GM21447 (cell line): ENCODE results near the gene KIAA0040.
A peak's percentile ranks its signal among the peaks of the same experiment; 100 is the strongest.

Experiments
- ATAC-seq: cut with Tn5 transposase; IDR thresholded peaks from one replicate; pipeline ENCODE4 v1.9.1; 2021; ENCODE audit not compliant: unreplicated experiment

KIAA0040 gene

DNA sequence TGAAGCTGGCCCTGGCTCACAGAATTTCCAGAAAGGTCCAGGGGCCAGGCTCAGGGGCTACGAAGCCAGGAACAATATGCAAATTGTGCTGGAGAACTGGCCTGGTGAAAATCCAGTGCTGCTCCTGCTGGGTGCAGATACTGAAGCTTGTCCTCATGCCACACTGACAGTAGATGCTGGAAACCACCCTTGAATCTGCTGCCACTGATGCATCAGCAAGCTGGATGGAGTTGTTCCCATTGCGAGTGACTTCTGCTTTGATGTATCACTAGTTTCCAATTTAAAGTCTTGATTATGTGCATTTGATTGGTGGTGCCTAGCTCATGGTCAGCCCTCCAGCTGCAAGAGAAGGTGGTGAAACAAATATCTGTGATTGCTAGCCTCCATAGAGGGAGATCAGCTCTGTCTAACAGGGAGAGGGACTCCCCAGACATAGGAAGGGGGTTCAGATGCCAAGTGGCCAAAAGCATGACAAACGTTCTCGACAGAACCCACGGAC lies 11.0 kb upstream of the KIAA0040 start:
- ATAC-seq, result no peak

DNA sequence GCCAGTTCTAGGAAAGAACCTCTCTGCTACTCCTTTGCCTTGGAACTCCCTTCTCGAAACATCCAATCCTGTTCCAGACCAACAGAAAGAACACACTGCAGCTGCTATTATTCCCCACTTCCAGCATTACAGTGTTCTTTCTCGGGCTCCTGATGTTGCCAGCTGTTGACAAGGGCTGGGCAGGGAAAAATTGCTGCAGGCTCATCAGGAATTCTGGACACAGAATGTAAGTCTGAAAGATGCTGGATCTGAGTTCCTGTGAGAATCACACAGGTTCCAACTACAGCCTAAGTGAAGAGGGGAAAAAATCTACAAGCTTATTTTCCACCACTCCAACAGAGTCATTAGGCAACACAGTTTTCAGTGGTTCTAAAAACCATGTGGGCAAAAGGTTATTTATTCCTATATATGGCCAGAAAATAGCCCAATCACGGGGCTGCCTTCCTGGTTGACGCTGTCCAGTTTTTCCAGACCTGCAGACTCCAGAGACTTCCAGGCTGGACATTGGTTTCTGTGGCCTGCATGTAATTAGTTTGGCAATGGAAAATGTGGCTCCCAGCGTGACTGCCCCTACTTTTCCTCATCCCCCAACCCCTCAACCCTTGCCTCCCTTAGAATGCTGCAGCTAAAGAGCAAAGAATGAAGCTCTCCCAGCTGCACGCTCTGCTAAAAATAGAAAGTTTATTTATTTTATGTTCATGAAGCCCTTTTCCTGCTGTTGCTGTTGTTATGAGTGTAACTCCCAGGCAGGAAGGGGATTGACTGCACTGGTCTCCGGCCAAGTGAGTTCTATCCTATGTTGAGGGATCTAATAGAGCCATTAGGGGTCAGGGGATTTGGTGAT lies 8.3 kb upstream of the KIAA0040 start:
- ATAC-seq, result no peak

DNA sequence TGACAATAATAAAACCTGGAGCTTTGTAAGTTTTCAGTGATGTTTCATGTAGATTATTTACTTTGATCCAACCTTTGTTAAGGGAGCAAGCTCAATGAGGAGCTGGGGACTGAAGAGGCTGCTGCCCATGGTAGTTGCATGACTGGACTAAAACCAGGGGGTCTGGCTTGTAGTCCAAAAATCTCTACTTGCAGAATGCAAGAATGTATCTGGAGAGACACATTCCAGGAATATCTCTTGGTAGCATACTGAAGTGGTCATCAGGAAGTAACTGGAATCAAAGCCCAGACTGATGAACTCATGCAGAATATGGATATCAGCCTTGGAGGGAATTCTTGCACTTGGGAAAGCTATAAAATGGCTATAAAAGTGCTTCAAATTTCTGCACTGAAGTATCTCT lies 5.8 kb upstream of the KIAA0040 start:
- no peak for ATAC-seq

DNA sequence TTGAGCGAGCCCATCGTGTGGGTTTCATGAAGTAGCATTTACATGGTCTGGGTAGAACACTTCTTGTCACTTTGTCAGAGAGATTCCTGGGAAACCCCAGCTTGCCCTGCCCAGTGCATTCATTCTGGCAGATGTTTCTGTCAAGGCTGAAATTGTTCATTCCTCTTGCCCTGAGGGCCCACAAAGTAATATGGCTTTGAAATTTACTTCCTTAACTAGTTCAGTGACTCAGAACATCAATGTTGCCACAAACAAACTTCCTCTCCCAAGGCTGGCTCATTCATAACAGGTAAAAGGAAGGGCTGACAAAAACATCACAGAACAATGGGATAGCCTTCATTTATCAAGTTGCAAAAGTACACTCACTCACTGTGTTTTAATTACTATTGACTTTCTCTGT lies 5.0 kb upstream of the KIAA0040 start:
- ATAC-seq, result no peak

DNA sequence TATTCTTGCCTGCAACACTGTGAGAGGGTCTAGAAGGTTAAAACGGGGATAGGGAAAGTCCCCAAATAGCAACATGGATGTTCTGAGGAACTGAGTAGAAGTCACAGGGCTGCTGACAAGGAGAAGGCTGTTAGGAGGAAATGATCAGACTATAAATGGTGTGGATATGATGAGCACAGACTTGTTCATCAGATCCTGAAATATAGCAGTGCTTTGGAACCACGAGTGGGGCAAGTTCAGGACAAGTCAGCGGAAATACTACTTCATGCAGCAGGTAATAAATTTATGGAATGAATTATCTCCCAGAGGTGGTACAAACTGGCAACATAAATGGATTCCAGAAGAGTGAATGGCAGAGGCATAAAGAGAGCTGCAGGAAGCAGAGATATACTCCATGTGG lies 3.2 kb upstream of the KIAA0040 start:
- ATAC-seq, result no peak

DNA sequence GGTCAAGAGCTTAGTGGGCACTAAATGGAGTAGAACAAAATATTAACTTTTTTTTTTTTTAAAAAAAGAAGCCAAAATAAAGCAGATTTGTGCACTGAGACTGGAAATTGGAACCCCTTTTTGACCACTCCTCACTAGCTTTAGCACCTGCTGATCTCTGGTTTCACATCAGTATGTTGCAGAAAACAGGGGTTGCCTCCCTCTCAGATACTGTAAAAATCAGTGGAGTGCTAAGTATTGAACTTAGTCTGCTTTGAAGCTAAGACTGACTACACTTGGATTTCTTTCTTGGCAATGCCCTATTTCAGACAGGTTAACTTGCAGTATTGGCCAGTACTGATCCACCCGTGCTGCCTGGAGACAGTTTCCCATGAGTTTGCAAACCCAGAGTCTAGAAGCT lies 2.7 kb upstream of the KIAA0040 start:
- no peak for ATAC-seq

DNA sequence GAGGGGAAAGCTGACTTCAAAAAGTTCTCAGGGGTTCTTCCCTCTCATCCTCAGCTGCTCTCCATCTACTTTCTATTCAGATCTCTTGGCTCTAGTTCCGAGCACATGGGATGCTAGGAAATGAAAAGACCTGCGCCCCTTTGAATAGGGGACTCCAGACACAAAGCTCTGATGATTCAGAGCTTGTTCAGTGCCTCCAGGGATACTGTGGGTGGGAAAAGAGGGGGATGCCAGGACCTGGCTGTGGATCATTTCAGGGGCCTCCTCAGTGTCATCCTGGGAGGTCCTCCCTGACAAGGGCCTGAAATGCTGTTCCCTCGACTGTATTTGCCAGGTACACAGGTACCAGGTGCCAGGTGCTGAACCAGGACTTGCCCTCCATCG lies 943 bp upstream of the KIAA0040 start:
- ATAC-seq, result no peak

DNA sequence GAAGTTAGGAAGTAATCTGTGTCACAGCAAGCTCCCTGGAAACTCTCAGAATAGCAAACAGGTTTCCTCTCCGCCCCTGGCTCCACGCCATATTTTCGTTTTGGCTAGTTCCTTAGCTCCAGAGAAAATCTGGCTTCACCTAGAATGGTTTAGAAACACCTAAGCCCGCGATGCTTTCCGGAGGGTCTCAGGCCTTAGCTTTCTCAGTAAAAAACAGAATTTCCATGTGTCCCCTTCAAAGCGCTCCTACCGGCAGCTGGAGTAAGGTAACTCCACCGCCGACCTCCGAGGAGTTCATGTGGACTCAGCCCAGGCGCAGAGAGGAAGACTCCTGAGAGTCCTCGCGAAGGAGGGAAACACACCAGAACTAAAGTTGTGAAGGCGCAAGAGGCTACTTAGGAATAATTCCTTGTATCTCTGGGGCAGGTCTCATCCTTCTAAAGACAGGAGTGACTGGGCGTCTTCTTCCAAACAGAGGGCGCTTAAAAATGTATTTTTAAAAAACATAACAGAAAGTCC lies 406 bp downstream of the KIAA0040 start:
- ATAC-seq, result peak; percentile 20

DNA sequence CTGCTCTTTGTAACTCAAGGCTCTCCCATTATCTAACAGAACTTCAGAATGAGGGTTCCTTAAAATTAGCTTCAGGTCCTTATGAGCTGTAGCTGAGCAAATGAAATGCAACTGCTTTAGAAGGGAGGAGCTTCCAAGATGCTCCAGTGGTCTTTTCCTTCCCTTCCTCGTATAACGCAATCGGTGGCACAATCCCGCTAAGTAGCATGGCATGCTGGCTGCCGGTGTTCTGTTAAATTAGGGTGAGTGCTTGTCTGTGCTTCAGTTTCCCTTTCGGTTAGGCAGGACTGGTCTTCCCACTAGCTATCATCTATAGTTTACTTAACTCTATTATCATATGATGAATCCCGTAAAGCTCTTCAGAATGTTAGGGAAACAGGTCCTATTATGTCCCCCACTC lies 917 bp downstream of the KIAA0040 start:
- ATAC-seq, result peak; percentile 38

DNA sequence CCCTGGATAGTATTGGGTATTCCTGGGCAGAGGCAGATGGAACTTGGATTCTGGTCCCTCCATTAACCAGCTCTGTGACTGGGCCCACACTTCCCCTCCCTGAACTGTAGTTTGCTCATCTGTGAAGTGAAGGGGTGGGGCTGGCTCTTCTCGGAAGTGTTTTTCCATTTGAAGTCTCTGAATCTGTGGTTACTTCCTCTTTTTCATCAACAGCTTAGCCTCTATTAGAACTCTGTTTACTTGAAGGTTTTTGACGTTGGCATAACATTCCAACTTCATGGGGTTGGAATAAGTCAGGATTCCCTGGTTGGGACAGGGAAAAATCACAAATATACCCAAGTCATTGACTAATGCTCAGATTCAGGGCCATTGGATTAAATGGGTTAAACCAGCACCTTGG lies 3.6 kb downstream of the KIAA0040 start:
- peak; percentile 61 for ATAC-seq

DNA sequence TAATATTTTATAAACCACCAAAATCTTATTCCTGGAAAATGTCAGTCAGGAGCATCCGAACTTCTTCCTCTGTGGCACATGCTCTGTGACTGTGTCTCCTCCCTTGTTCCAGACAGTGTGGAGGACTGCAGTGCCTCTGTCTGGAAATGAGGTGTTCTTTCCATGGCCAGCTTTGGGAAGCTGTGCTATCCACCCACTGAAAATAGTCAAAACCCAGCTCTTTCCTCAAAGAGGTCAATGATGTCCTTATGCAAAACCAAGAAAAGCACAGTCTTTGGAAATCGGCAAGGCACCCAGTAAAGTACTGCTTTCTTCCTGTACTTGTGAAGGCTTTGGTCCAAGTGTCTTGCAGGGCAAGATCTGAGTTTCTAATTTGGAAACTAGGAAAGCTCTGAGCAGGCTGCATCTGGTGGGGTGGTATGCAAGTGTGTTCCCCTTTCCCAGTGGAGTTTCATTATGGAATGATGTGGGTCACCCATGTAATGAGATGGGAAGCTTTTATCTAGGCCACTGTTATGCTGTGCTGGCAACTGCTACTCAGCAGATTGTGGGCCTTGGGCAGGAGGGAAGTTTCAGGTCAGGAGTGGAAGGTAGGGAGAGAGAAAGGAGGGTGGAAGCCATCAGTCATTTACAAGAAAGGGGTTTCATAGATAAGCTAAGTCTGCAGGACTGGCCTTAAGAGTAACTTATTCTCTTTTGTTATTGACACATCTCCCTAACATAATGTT lies 6.0 kb downstream of the KIAA0040 start:
- no peak for ATAC-seq

DNA sequence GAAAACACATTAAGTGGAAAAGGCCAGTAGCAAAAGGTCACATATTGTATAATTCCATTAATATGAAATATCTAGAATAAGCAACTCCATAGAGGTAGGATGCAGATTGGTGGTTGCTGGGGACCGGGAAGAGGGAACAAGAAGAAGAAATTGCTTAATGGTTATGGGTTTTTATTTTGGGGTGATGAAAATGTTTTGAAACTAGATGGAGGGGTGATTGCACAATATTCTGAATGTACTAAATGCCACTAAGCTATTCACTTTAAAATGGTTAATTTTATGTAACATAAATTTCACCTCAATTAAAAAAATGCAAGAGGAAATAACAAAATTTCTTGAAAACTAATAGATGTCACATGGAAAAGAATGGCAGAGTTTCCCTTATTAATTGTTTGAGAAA lies 6.7 kb downstream of the KIAA0040 start:
- no peak for ATAC-seq

DNA sequence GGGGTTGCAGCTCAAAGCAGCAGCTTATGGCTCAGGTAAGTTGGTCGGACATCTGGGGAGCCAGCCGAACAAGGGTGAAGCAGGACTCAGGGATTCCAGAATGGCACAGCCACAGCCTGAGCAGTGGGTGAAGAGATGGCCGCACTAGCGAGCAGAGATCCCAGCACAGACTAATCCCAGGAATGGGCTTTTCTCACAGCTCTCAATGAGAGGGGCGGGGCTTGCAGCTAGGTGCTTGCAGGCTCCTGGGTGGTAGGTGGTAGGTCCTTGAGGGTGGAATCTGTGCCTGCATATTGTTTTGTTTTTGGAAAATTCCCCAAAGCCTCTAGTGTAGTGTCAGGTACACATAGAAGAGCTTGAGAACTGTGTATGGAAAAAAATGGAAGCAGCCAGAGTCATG lies 9.0 kb downstream of the KIAA0040 start:
- no peak for ATAC-seq

DNA sequence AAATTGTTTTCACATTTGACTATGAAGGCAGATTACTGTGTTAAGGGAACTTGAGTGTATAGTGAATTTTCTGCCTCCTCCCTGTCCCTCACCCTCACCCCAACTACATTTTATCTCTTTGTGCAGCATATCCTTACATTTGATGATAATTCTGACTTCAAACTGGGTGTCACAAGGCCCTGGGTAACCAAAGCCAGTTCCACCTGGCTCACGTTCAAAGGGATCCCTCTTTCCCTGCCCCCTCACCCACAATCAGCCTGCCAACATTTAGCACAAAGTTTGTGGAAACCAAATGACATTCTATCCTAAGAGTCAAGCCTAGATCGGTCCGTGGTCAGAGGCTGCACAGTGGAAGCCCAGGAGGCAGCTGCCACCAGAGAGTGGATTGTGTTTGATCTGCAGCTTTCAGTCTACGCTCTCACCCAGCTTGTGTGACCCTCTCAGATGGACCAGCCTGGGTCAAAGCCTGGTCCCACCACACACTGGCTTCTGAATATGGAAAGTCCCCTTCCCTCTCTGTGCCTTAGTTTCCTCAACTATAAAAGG lies 10.3 kb downstream of the KIAA0040 start:
- no peak for ATAC-seq

DNA sequence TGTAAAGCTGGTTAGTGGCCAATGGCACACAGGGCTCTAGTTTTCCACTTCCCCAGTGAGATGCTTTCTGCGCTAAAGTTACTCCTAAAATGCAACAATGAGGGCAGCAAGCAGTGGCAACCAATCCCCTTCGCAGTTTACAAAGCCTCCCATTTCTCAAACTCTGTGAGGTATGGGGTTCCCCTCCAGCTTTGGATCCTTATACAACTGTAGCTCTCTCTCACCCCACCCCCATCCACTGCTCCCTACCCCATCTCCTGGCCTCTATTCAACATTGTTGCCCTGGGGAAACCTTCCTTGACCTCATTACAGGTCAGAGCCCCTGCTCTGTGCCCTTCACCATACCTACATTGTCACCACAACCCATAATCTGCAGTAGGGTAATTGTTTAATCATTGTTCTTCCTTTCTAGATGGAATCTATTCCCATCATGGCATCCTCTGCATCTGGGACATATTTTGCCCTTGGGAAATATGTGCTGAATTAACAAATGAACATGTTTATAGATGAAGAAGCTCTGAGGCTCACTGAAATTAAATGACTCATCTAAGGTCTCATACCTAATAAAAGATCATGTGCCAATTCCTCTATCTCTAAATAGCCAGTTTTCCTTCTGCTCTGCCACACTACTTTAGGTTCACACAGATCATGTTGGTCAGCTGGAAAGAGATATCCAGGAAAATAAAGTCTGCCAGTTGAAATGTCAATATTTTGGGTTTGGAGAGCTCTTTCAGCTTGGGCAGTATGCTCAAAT lies 12.6 kb downstream of the KIAA0040 start:
- no peak for ATAC-seq

DNA sequence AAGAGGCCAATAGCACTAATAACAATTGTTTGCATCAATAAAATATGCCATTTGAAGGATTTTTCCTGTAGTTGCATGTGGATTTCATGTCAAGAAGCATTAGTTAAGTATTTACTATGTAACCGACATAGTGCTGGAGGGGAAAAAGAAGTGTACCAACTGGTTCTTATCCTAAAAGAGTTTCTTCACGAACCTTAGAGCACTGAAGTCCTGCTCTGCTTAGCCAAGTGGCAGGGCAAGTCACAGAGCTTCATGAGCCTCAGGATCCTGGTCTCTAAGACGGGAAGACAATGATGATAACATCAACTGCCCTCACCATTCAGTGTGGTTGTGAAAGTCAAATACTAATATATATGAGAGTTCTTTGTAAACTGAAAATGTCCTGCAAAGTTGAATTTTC lies 14.1 kb downstream of the KIAA0040 start:
- ATAC-seq, result no peak

DNA sequence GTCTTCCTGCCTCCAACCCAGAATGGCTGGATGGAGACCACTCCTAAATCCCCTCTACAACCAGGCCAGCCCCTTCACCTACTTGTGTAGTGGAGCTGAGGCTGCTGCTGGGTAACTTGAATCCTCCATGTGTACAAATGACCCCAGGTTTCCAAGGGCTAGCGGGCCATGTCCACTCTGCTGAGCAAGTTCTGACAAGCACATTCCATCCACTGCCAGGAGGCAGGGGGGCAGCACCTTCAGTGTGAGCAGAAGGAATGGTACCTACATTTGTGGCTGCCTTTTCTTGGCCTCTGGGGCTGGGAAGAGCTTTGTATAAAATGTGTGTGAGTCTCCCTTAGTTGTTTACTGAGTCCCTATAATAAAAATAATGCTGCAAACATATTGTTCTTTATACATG lies 14.5 kb downstream of the KIAA0040 start:
- no peak for ATAC-seq

DNA sequence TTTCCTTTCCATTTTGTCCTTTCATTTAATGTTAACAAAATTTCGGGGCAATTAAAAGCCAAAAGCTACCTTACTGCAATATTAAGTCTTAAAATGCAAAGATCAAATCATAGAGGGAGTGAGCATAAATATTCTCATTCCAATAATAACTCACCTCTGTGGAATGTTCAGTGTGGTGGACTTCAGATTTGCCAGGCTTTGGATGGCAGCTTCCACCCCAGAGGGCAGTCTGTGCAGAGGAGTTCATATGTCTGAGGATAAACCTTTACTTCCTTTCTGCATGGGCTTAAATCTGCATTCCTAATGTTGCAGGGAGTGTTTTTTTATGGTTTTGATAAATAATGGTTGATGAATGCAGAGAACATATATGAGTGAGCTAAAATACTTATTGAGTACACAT lies 16.3 kb downstream of the KIAA0040 start:
- ATAC-seq, result no peak

DNA sequence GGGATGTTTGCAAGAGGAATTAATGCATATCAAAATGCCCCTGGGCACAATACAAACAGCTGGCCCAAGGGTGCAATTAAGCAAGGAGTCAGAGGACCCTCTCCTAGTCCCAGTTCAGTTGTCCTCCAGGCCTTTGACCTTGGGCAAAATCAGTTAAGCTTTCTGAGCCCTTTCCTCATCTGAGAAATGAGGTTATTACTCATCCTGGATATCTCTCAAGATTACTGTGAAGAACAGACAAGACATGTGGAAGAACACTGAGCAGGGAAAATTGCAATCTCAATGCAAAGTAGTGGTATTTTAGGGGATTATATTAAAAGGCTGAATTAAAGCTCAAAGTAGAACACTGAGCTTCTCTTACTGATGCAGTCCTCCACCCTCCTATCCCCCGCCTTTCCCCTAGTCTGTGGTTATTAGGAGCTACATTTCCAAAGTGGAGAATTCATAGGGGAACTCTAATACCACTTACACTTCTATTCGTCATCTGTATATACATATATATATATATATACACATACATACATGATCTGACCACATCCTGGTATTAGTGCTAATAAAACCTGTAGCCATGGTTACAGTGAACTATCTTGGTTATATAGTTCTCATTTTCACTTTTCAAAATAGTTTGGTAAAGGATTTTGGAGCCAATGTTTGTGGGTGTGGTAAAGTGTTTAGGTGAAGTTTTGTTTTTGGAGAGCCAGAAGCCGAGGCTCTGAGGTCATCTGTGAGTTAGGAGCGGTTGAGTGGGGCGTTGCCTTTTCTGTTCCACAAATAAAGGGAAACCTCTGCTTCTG lies 18.1 kb downstream of the KIAA0040 start:
- ATAC-seq, result peak; percentile 81

DNA sequence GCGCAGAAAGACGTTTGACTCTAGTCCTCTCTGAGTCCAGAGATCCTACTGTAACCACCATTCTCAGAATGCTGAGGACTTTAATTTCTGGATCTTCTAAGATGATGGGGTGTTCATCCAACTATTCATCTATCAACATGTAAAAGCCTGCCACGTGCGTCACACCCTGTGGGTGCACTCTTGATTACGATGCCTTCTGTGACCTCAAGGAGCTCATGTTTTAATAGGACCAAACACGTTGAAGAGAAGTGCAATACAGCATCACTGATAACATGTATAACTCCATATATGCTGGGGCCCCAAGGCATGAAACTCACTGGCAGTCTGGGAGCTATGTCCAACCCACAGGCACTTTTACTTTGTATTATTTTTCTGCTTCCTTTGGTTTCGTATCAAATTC lies 19.0 kb downstream of the KIAA0040 start:
- no peak for ATAC-seq
